Mammary epithelial cell (primary cell): ENCODE data around the gene PCDH15.

Source experiments
- CTCF ChIP-seq, 2 donors: IDR thresholded peaks in 1 of 2; conservative IDR thresholded peaks in 1 of 2; 2 replicates each; pipeline ENCODE4 v1.5.1; 2011 to 2012; ENCODE audit warnings: inconsistent platforms in 2 of 2, low read length in 2 of 2, mild to moderate bottlenecking in 2 of 2, control low read depth in 1 of 2, low read depth in 1 of 2; ENCODE audit not compliant: insufficient read depth in 1 of 2; ENCODE audit errors: extremely low read depth in 1 of 2
- EZH2 ChIP-seq: IDR thresholded peaks from 2 replicates; pipeline ENCODE4 v1.6.1; 2012; ENCODE audit warnings: low read length, inconsistent platforms, borderline replicate concordance

GRCh38 chr10:54653518-54653917 lies 147.5 kb downstream of the PCDH15 start:
- TF ChIP-seq CTCF (conservative IDR thresholded peaks at IDR 0.05 in 1 of 2, IDR thresholded peaks at IDR 0.05 in 1 of 2; ENCODE audit: extremely low read depth in 1 of 2, insufficient read depth in 1 of 2, low read depth in 1 of 2, low read length in 2 of 2) (no peak), EZH2 (no peak)
